ENCODE results near the gene RPS6KB2.

DNA sequence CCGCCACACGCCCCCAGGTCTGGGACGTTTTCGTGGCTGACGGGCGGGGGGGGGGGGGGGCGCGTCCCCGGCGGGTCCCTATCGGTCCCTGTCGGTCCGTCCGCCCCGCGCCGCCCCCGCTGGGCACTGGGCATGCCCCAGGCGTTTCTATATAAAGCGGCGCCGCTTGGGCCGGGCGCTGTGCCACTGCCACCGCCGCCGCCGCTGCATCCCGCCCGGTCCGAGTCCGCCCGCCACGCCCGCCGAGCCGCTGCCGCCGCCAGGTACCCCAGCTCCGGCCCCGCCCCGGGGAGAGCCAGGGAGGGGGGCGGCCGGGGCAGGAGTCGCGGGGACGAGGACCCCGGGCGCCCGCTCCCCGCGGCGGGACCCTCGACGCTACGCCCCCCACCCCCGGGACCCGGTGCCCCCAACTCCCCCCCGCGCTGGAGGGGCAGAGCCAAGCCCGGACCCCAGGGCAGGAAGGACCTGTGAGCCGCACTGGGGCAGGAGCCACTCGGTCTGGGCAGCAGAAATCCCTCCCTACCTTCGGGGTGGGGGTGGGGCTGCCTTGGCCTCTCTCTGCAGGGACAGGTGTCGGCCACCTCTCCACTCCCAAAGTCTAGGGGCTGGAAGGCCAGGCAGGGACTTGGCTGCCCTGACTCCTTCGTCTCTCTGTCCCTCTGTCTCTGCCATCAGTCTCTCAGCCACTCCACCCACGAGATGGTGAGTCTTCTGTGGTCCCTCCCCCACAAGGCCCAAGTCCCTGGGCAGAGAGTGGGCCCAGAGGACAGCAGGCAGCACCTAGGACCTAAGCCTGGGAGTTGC lies 12.6 kb upstream of the RPS6KB2 start, which contains the start of gene CARNS1:
- TF ChIP-seq EZH2 (IDR thresholded peaks at IDR 0.05; ENCODE audit: low read length), result peak; percentile 30
- TF ChIP-seq, protein P1, sequence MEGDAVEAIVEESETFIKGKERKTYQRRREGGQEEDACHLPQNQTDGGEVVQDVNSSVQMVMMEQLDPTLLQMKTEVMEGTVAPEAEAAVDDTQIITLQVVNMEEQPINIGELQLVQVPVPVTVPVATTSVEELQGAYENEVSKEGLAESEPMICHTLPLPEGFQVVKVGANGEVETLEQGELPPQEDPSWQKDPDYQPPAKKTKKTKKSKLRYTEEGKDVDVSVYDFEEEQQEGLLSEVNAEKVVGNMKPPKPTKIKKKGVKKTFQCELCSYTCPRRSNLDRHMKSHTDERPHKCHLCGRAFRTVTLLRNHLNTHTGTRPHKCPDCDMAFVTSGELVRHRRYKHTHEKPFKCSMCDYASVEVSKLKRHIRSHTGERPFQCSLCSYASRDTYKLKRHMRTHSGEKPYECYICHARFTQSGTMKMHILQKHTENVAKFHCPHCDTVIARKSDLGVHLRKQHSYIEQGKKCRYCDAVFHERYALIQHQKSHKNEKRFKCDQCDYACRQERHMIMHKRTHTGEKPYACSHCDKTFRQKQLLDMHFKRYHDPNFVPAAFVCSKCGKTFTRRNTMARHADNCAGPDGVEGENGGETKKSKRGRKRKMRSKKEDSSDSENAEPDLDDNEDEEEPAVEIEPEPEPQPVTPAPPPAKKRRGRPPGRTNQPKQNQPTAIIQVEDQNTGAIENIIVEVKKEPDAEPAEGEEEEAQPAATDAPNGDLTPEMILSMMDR (optimal IDR thresholded peaks at IDR 0.05 in 1 of 3, IDR thresholded peaks at IDR 0.05 in 1 of 3, conservative IDR thresholded peaks at IDR 0.05 in 1 of 3; ENCODE audit: extremely low read depth in 1 of 3, insufficient read depth in 2 of 3, low read length in 3 of 3), result no peak

Measured in keratinocyte (primary cell).